ENCODE results near the gene TNFSF10. TPM values are rescaled to one million over a fixed set of nuclear protein-coding genes. Genes with fewer than 3 reads are reported as not detected.

TNFSF10 gene
- total RNA-seq, 2 experiments from 2014 or later = 5.1 to 6.8 TPM

DNA sequence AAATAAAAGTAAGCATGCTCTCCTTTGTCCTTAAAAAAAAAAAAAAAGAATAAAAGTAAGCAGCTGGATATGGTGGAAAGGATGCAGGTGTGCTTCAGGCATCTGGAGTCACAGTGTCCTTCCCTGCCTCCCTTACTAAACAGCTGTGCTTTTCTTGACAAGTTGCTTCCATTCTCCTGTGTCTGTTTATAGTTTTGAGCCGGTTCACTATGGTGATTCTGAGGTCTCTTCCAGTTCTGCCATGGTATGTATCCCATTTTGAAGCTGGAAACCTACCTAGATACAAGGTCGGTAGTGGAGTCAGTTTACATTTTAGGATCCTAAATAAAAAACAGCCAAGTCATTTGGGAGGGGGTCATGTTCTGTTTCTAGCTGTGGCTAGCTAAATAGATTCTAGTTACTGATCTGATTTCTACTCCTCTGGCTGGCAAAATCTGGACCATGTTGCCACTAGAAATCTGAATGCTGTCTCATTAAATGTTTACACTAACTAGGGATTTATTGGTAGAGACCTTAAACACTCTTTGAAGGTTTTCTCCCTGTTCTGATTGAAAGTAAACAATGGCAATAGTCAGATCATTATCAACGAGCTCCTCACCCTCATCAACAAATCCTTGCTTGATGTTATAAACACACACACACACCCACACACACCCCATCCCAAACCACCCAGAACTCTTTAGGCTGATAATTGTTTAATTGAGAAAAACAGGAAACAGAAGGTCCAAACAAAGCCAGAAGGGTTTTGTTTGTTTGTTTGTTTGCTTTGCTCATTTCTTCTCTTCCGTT is 7.9 kb downstream of the TNFSF10 start:
- Histone ChIP-seq H3K79me2 (ENCODE audit: insufficient read depth, low read depth, low read length) (no peaks in the 10 kb centered on the region), H3K36me3 (ENCODE audit: insufficient read depth, low read length) (peaks cover 5% of the 10 kb centered on the region; the same call in 1 of the 2 replicates), H3K9me2 (ENCODE audit: insufficient read depth, low read length) (no peaks in the 10 kb centered on the region), H4K20me1 (ENCODE audit: insufficient read depth, low read length) (no peaks in the 10 kb centered on the region), H2AFZ (ENCODE audit: low read length) (no peak overlapping the region), H3K4me1 (ENCODE audit: insufficient read depth, low read length, poor library complexity, severe bottlenecking) (peaks cover 8% of the 10 kb centered on the region), H3K9me3 (ENCODE audit: low read length) (no peaks in the 10 kb centered on the region), H3K4me2 (ENCODE audit: low read length) (no peak overlapping the region), H3K4me3 (ENCODE audit: low read depth, low read length, poor library complexity, severe bottlenecking) (no peak overlapping the region), H3K27ac (ENCODE audit: low read depth, low read length, poor library complexity, severe bottlenecking) (no peak overlapping the region)
- ChIA-PET POLR2A (interaction anchor here (0.6 to 0.7 kb wide), 4 partner anchors 12 to 168 kb away, joined by 3 to 4 read pairs (median 4); no protein-coding TSS in a partner anchor), CTCF (ENCODE audit: unreplicated experiment) (no interaction called here)
- TF ChIP-seq, protein P1, sequence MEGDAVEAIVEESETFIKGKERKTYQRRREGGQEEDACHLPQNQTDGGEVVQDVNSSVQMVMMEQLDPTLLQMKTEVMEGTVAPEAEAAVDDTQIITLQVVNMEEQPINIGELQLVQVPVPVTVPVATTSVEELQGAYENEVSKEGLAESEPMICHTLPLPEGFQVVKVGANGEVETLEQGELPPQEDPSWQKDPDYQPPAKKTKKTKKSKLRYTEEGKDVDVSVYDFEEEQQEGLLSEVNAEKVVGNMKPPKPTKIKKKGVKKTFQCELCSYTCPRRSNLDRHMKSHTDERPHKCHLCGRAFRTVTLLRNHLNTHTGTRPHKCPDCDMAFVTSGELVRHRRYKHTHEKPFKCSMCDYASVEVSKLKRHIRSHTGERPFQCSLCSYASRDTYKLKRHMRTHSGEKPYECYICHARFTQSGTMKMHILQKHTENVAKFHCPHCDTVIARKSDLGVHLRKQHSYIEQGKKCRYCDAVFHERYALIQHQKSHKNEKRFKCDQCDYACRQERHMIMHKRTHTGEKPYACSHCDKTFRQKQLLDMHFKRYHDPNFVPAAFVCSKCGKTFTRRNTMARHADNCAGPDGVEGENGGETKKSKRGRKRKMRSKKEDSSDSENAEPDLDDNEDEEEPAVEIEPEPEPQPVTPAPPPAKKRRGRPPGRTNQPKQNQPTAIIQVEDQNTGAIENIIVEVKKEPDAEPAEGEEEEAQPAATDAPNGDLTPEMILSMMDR (conservative IDR thresholded peaks at IDR 0.05; ENCODE audit: low read length) = no peak
- no peak for TF ChIP-seq EZH2phosphoT487 (IDR thresholded peaks at IDR 0.05; ENCODE audit: borderline replicate concordance, low read depth, low read length)
- DNase-seq (ENCODE audit: low spot score) = no peak
- no TSS peak for BruUV-seq (replicated peaks)
- intact Hi-C loops (cut with micrococcal nuclease; ENCODE audit: unreplicated experiment) = no loop called here

DNA sequence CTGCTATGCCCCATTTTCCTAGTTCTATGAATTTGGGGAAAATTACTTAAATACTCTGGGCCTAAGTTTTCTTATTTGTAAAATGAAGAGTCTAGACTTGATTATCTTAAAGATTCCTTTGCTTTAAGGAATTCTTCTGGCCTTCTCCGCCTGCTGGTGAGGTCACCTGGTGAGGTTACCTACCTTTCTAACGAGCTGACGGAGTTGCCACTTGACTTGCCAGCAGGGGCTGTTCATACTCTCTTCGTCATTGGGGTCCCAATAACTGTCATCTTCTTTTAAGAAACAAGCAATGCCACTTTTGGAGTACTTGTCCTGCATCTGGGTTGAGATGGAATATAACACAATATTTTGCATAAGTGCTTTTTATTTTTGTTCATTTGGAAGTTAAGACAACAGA is 8.6 kb downstream of the TNFSF10 start:
- Histone ChIP-seq H3K4me1 (ENCODE audit: insufficient read depth, low read length, poor library complexity, severe bottlenecking) (peaks cover 8% of the 10 kb centered on the region), H3K27ac (ENCODE audit: low read depth, low read length, poor library complexity, severe bottlenecking) (no peak overlapping the region), H2AFZ (ENCODE audit: low read length) (no peak overlapping the region), H3K36me3 (ENCODE audit: insufficient read depth, low read length) (peaks cover 5% of the 10 kb centered on the region; the same call in 1 of the 2 replicates), H3K9me3 (ENCODE audit: low read length) (no peaks in the 10 kb centered on the region), H3K4me3 (ENCODE audit: low read depth, low read length, poor library complexity, severe bottlenecking) (no peak overlapping the region), H4K20me1 (ENCODE audit: insufficient read depth, low read length) (no peaks in the 10 kb centered on the region), H3K9me2 (ENCODE audit: insufficient read depth, low read length) (no peaks in the 10 kb centered on the region), H3K79me2 (ENCODE audit: insufficient read depth, low read depth, low read length) (no peaks in the 10 kb centered on the region), H3K4me2 (ENCODE audit: low read length) (no peak overlapping the region)
- POLR2A ChIA-PET = interaction anchor here (0.6 to 0.7 kb wide), 2 partner anchors 14 to 121 kb away, joined by 3 to 4 read pairs; no protein-coding TSS in a partner anchor
- intact Hi-C loops (cut with micrococcal nuclease; ENCODE audit: unreplicated experiment) = no loop called here
- BruUV-seq (replicated peaks) = no TSS peak
- no peak for TF ChIP-seq EZH2phosphoT487 (IDR thresholded peaks at IDR 0.05; ENCODE audit: borderline replicate concordance, low read depth, low read length)
- TF ChIP-seq, protein P1 (conservative IDR thresholded peaks at IDR 0.05; ENCODE audit: low read length) = no peak
- DNase-seq (ENCODE audit: low spot score) = no peak
- CTCF ChIA-PET (ENCODE audit: unreplicated experiment) = no interaction called here

DNA sequence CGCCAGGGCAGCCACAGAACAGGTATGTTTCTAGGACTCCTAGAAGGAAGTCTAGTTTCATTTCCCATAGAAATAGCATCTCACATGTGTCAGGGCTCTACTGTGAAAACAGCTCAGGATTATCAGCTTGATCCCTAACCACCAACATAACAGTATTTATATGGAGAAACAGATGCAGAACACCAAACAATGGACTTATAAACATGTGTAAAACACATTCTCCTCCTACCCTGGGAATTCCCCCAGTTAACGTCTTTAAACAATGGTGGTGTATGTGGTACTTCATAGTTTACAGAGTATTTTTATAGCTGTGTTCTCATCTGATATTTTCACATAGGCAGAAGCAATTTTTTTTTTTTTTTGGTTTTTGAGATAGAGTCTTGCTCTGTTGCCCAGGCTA is 9.7 kb downstream of the TNFSF10 start:
- ChIA-PET CTCF (ENCODE audit: unreplicated experiment) (no interaction called here), POLR2A (interaction anchor here (0.6 to 2.7 kb wide), 4 partner anchors 10 to 348 kb away, joined by 3 to 8 read pairs (median 4); partner anchors contain the start of gene TNFSF10)
- TF ChIP-seq, protein P1 (conservative IDR thresholded peaks at IDR 0.05; ENCODE audit: low read length) = no peak
- TF ChIP-seq EZH2phosphoT487 (IDR thresholded peaks at IDR 0.05; ENCODE audit: borderline replicate concordance, low read depth, low read length) = no peak
- H3K9me2 ChIP-seq (ENCODE audit: insufficient read depth, low read length) = no peaks in the 10 kb centered on the region
- H3K4me1 ChIP-seq (ENCODE audit: insufficient read depth, low read length, poor library complexity, severe bottlenecking) = peaks cover 8% of the 10 kb centered on the region
- no peaks in the 10 kb centered on the region for H4K20me1 ChIP-seq (ENCODE audit: insufficient read depth, low read length)
- H3K4me3 ChIP-seq (ENCODE audit: low read depth, low read length, poor library complexity, severe bottlenecking) = no peak overlapping the region
- no peak overlapping the region for H2AFZ ChIP-seq (ENCODE audit: low read length)
- no peak for DNase-seq (ENCODE audit: low spot score)
- BruUV-seq (replicated peaks) = no TSS peak
- no peaks in the 10 kb centered on the region for H3K9me3 ChIP-seq (ENCODE audit: low read length)
- H3K79me2 ChIP-seq (ENCODE audit: insufficient read depth, low read depth, low read length) = no peaks in the 10 kb centered on the region
- H3K36me3 ChIP-seq (ENCODE audit: insufficient read depth, low read length) = peaks cover 5% of the 10 kb centered on the region; the same call in 1 of the 2 replicates
- no peak overlapping the region for H3K27ac ChIP-seq (ENCODE audit: low read depth, low read length, poor library complexity, severe bottlenecking)
- intact Hi-C loops (cut with micrococcal nuclease; ENCODE audit: unreplicated experiment) = no loop called here
- H3K4me2 ChIP-seq (ENCODE audit: low read length) = no peak overlapping the region

Measured in OCI-LY7 (cell line).